HEK293 (cell line): ENCODE data around the gene TYSND1.

Experiments used
- ATF2 ChIP-seq: fragments of 450-650 bp; formaldehyde crosslinking; IDR thresholded peaks from 2 replicates; pipeline ENCODE4 v1.5.1; 2016; ENCODE audit warnings: missing biosample characterization, missing genetic modification characterization, low read depth
- OSR2 ChIP-seq: fragments of 450-650 bp; formaldehyde crosslinking; IDR thresholded peaks from 2 replicates; pipeline ENCODE4 v1.5.1; 2016; ENCODE audit warnings: missing biosample characterization, missing genetic modification characterization
- ZBTB21 ChIP-seq: fragments of 450-650 bp; formaldehyde crosslinking; IDR thresholded peaks from 2 replicates; pipeline ENCODE4 v1.5.1; 2017; ENCODE audit warnings: missing biosample characterization, missing genetic modification characterization
- ZBTB26 ChIP-seq: fragments of 450-650 bp; formaldehyde crosslinking; optimal IDR thresholded peaks from 2 replicates; pipeline ENCODE3; 2016; ENCODE audit warnings: missing biosample characterization, mild to moderate bottlenecking, missing genetic modification characterization
- ZBTB6 ChIP-seq: fragments of 450-650 bp; formaldehyde crosslinking; IDR thresholded peaks from 2 replicates; pipeline ENCODE4 v1.5.1; 2017; ENCODE audit warnings: missing biosample characterization, missing genetic modification characterization
- ZNF112 ChIP-seq: fragments of 450-650 bp; formaldehyde crosslinking; IDR thresholded peaks from 2 replicates; pipeline ENCODE4 v1.5.0; 2017; ENCODE audit warnings: missing biosample characterization, missing genetic modification characterization
- ZNF266 ChIP-seq: fragments of 450-650 bp; formaldehyde crosslinking; IDR thresholded peaks from 2 replicates; pipeline ENCODE4 v1.5.1; 2016; ENCODE audit warnings: missing biosample characterization, missing genetic modification characterization, low read depth
- ZNF280D ChIP-seq: fragments of 450-650 bp; formaldehyde crosslinking; IDR thresholded peaks from 2 replicates; pipeline ENCODE4 v1.5.1; 2016; ENCODE audit warnings: missing biosample characterization, missing genetic modification characterization
- ZNF324 ChIP-seq: fragments of 450-650 bp; formaldehyde crosslinking; IDR thresholded peaks from 2 replicates; pipeline ENCODE4 v1.5.1; 2016; ENCODE audit warnings: missing biosample characterization, missing genetic modification characterization
- ZNF449 ChIP-seq: fragments of 450-650 bp; formaldehyde crosslinking; IDR thresholded peaks from 2 replicates; pipeline ENCODE4 v1.5.1; 2017; ENCODE audit warnings: missing biosample characterization, mild to moderate bottlenecking, missing genetic modification characterization, moderate library complexity
- ZNF488 ChIP-seq: fragments of 450-650 bp; formaldehyde crosslinking; IDR thresholded peaks from 2 replicates; pipeline ENCODE4 v1.5.1; 2016; ENCODE audit warnings: missing biosample characterization, missing genetic modification characterization
- ZNF518A ChIP-seq: fragments of 450-650 bp; formaldehyde crosslinking; conservative IDR thresholded peaks from 2 replicates; pipeline ENCODE4 v1.5.1; 2016; ENCODE audit warnings: low read depth, missing biosample characterization, missing genetic modification characterization
- ZNF677 ChIP-seq: fragments of 450-650 bp; IDR thresholded peaks from 2 replicates; pipeline ENCODE4 v1.5.0; 2018; ENCODE audit warnings: missing biosample characterization, mild to moderate bottlenecking, missing genetic modification characterization, moderate library complexity
- ZNF701 ChIP-seq: fragments of 450-650 bp; formaldehyde crosslinking; IDR thresholded peaks from 2 replicates; pipeline ENCODE4 v1.5.1; 2016; ENCODE audit warnings: missing biosample characterization, missing genetic modification characterization
- ZNF707 ChIP-seq: fragments of 450-650 bp; formaldehyde crosslinking; IDR thresholded peaks from 2 replicates; pipeline ENCODE4 v1.5.1; 2016; ENCODE audit warnings: missing biosample characterization, missing genetic modification characterization
- ZNF785 ChIP-seq: fragments of 450-650 bp; formaldehyde crosslinking; IDR thresholded peaks from 2 replicates; pipeline ENCODE4 v1.5.1; 2016; ENCODE audit warnings: missing biosample characterization, missing genetic modification characterization
- ZSCAN5A ChIP-seq: fragments of 450-650 bp; formaldehyde crosslinking; IDR thresholded peaks from 2 replicates; pipeline ENCODE4 v1.5.1; 2016; ENCODE audit warnings: missing biosample characterization, missing genetic modification characterization

Gene TYSND1

GRCh38 chr10:70132098-70133029, 14.1 kb downstream of the TYSND1 start, which contains the start of gene AIFM2 (continued):
- TF ChIP-seq ZNF112 = no peak
- peak; percentile 93 for TF ChIP-seq ZBTB6
- TF ChIP-seq ZNF677 (tag by site-specific recombination) = no peak
- no peak for TF ChIP-seq ZNF488
- no peak for TF ChIP-seq ZNF785 (tag by site-specific recombination)
- TF ChIP-seq ZNF449 = no peak
- TF ChIP-seq ZBTB26 (tag by site-specific recombination) = peak; percentile 92
- TF ChIP-seq OSR2 (tag by site-specific recombination) = peak; percentile 96
- no peak for TF ChIP-seq ZSCAN5A (tag by site-specific recombination)
- no peak for TF ChIP-seq ZNF324 (tag by site-specific recombination)
- TF ChIP-seq ZNF701 (tag by site-specific recombination) = no peak
- TF ChIP-seq ZBTB21 = no peak
- no peak for TF ChIP-seq ZNF280D (tag by site-specific recombination)
- no peak for TF ChIP-seq ZNF518A (tag by site-specific recombination)
- TF ChIP-seq ATF2 (tag by site-specific recombination) = no peak
- TF ChIP-seq ZNF707 = no peak
- TF ChIP-seq ZNF266 (tag by site-specific recombination) = no peak
